A549 (cell line): ENCODE results near the gene ARHGAP30.

Experiments used
- CEBPB ChIP-seq, 2 experiments: fragments of >200 bp in 1 of 2; sonication (Bioruptor Twin) in 1 of 2; formaldehyde crosslinking in 1 of 2; IDR thresholded peaks; 2 replicates each; pipeline ENCODE4 v1.6.1; 2012 to 2016
- CTCF ChIP-seq: fragments of >200 bp; sonication (Bioruptor Twin); formaldehyde crosslinking; IDR thresholded peaks from 3 replicates; pipeline ENCODE4 v1.5.1; 2016
- MAX ChIP-seq: IDR thresholded peaks from 2 replicates; pipeline ENCODE4 v1.6.1; 2012
- MYC ChIP-seq: IDR thresholded peaks from 2 replicates; pipeline ENCODE4 v1.6.1; 2012; ENCODE audit warnings: mild to moderate bottlenecking, inconsistent platforms, low read length, improper control_type of control experiment, borderline replicate concordance
- PHF8 ChIP-seq: fragments of 200-600 bp; sonication (generic); IDR thresholded peaks from 2 replicates; pipeline ENCODE4 v1.6.1; 2016; ENCODE audit warnings: low read depth, mild to moderate bottlenecking, antibody characterized with exemption, moderate library complexity, borderline replicate concordance
- POLR2A ChIP-seq: IDR thresholded peaks from 2 replicates; pipeline ENCODE4 v1.6.1; 2012; ENCODE audit warnings: mild to moderate bottlenecking, low read length
- REST ChIP-seq: fragments of 200-600 bp; sonication (generic); IDR thresholded peaks from 2 replicates; pipeline ENCODE4 v1.6.1; 2016; ENCODE audit warnings: antibody characterized with exemption, mild to moderate bottlenecking, moderate library complexity
- USF2 ChIP-seq: fragments of 450-650 bp; IDR thresholded peaks from 2 replicates; pipeline ENCODE4 v1.6.1; 2014; ENCODE audit warnings: antibody characterized with exemption

- TF ChIP-seq USF2 (no peak), POLR2A (no peak), CTCF (no peak), CEBPB (IDR thresholded peaks at IDR 0.05) (no peak), MYC (no peak), REST (no peak), MAX (no peak), PHF8 (no peak)
Measured at GRCh38 chr1:161054805-161055204, 14.9 kb downstream of the ARHGAP30 start.
